A673 (cell line): ENCODE data around the gene PHTF2. TPM values are rescaled to one million over a fixed set of nuclear protein-coding genes. Genes with fewer than 3 reads are reported as not detected.

Source experiments
- BruUV-seq: library from RNA; stranded (reverse); fragments of 400-500 nt; replicated peaks from 2 replicates; lab custom pipeline; 2021; lab: Mats Ljungman, UMichigan
- CTCF ChIA-PET: fragments of 300-600 bp; sonication (Branson Sonifier 250); formaldehyde crosslinking; loops from one replicate; lab custom pipeline; 2022; ENCODE audit warnings: antibody characterized with exemption; lab: Charles Lee
- POLR2A ChIA-PET: fragments of 300-600 bp; sonication (Branson Sonifier 250); formaldehyde crosslinking; loops from one replicate; lab custom pipeline; 2022; ENCODE audit warnings: antibody characterized with exemption; ENCODE audit not compliant: low non-redundant PET; lab: Charles Lee
- DNase-seq: peaks from one replicate; pipeline ENCODE4 v3.0.0-alpha.2; 2015; ENCODE audit warnings: low spot score
- H3K27ac ChIP-seq: fragments of 200-600 bp; sonication (generic); 2 replicates; pipeline ENCODE4 v1.5.1; 2016; ENCODE audit warnings: mixed run types, low read depth, mild to moderate bottlenecking, mixed read lengths, antibody characterized with exemption, low read length; ENCODE audit not compliant: poor library complexity, severe bottlenecking
- H3K27me3 ChIP-seq: fragments of 200-600 bp; sonication (generic); replicated peaks from 2 replicates; pipeline ENCODE4 v1.6.1; 2017; ENCODE audit warnings: mixed run types, low read depth, mild to moderate bottlenecking, mixed read lengths, antibody characterized with exemption, low read length; ENCODE audit not compliant: insufficient read depth, poor library complexity
- H3K36me3 ChIP-seq: fragments of 200-600 bp; sonication (generic); 2 replicates; pipeline ENCODE4 v1.6.1; 2016; ENCODE audit warnings: mixed run types, mild to moderate bottlenecking, mixed read lengths, antibody characterized with exemption, low read length; ENCODE audit not compliant: insufficient read depth, poor library complexity, severe bottlenecking
- H3K4me1 ChIP-seq: fragments of 200-600 bp; sonication (generic); 2 replicates; pipeline ENCODE4 v1.6.1; 2017; ENCODE audit warnings: mixed run types, mild to moderate bottlenecking, mixed read lengths, antibody characterized with exemption, low read length; ENCODE audit not compliant: insufficient read depth, poor library complexity, severe bottlenecking
- H3K4me3 ChIP-seq: fragments of 200-600 bp; sonication (generic); 2 replicates; pipeline ENCODE4 v1.5.1; 2016; ENCODE audit warnings: low read depth, mixed run types, mild to moderate bottlenecking, mixed read lengths, low read length; ENCODE audit not compliant: poor library complexity, severe bottlenecking
- H3K9me3 ChIP-seq: fragments of 200-600 bp; sonication (generic); 2 replicates; pipeline ENCODE4 v1.6.1; 2016; ENCODE audit warnings: mixed run types, low read depth, mild to moderate bottlenecking, mixed read lengths, antibody characterized with exemption, low read length; ENCODE audit not compliant: poor library complexity, severe bottlenecking
- CTCF ChIP-seq: fragments of 300-800, 200-600 bp; sonication (generic); conservative IDR thresholded peaks from 2 replicates; pipeline ENCODE4 v1.5.1; 2017; ENCODE audit warnings: low read depth, mild to moderate bottlenecking, antibody characterized with exemption, low read length, moderate library complexity, mixed read lengths
- EZH2 ChIP-seq: fragments of 200-600 bp; sonication (generic); IDR thresholded peaks from 2 replicates; pipeline ENCODE4 v1.6.1; 2017; ENCODE audit warnings: borderline replicate concordance, low read depth, mild to moderate bottlenecking, mixed read lengths, antibody characterized with exemption, low read length; ENCODE audit not compliant: poor library complexity, severe bottlenecking
- intact Hi-C: fragments of 100-400 bp; cut with micrococcal nuclease; formaldehyde crosslinking; loops from one replicate; pipeline ENCODE4 v1.10.0; 2022; ENCODE audit not compliant: unreplicated experiment
- total RNA-seq: library from RNA; stranded (reverse); gene quantifications from 2 replicates; pipeline ENCODE4 v1.2.3, GENCODE V29; 2021

The PHTF2 gene
- total RNA-seq, 1 experiment from 2014 or later, result 36.6 TPM

- DNase-seq, result no peak
- intact Hi-C loops, result no loop called here
- no peaks in the 10 kb centered on the region for H3K4me1 ChIP-seq
- no peaks in the 10 kb centered on the region for H3K27me3 ChIP-seq
- BruUV-seq, result no TSS peak
- TF ChIP-seq EZH2, result no peak
- TF ChIP-seq CTCF, result no peak
- H3K36me3 ChIP-seq, result peaks cover 9% of the 10 kb centered on the region
- H3K9me3 ChIP-seq, result no peaks in the 10 kb centered on the region
- ChIA-PET POLR2A (no interaction called here), CTCF (no interaction called here)
- no peak overlapping the region for H3K4me3 ChIP-seq
- no peak overlapping the region for H3K27ac ChIP-seq
These were observed 28.3 kb upstream of the PHTF2 start for GRCh38 chr7:77770316-77770715.

GRCh38 chr7:77771901-77772300 lies 26.7 kb upstream of the PHTF2 start:
- TF ChIP-seq EZH2, result no peak
- intact Hi-C loops, result no loop called here
- H3K36me3 ChIP-seq, result peaks cover 22% of the 10 kb centered on the region
- H3K9me3 ChIP-seq, result no peaks in the 10 kb centered on the region
- H3K4me1 ChIP-seq, result no peaks in the 10 kb centered on the region
- BruUV-seq, result no TSS peak
- no peak overlapping the region for H3K27ac ChIP-seq
- DNase-seq, result no peak
- CTCF ChIA-PET, result no interaction called here
- no peak overlapping the region for H3K4me3 ChIP-seq
- POLR2A ChIA-PET, result no interaction called here
- H3K27me3 ChIP-seq, result no peaks in the 10 kb centered on the region

GRCh38 chr7:77778535-77778934 lies 20.0 kb upstream of the PHTF2 start:
- H3K4me3 ChIP-seq, result no peak overlapping the region
- no peaks in the 10 kb centered on the region for H3K27me3 ChIP-seq
- no peak for DNase-seq
- CTCF ChIA-PET, result no interaction called here
- TF ChIP-seq CTCF, result no peak
- intact Hi-C loops, result no loop called here
- no peak overlapping the region for H3K27ac ChIP-seq
- H3K9me3 ChIP-seq, result no peaks in the 10 kb centered on the region
- H3K4me1 ChIP-seq, result no peaks in the 10 kb centered on the region
- POLR2A ChIA-PET, result no interaction called here
- peaks cover 30% of the 10 kb centered on the region for H3K36me3 ChIP-seq
- BruUV-seq, result no TSS peak

GRCh38 chr7:77782383-77782782 lies 16.2 kb upstream of the PHTF2 start:
- no peak for DNase-seq
- H3K9me3 ChIP-seq, result peaks cover 8% of the 10 kb centered on the region
- no TSS peak for BruUV-seq
- H3K4me3 ChIP-seq, result no peak overlapping the region
- H3K36me3 ChIP-seq, result peaks cover 15% of the 10 kb centered on the region
- TF ChIP-seq CTCF, result no peak
- TF ChIP-seq EZH2, result no peak
- no peak overlapping the region for H3K27ac ChIP-seq
- CTCF ChIA-PET, result no interaction called here
- POLR2A ChIA-PET, result no interaction called here
- intact Hi-C loops, result no loop called here
- no peaks in the 10 kb centered on the region for H3K4me1 ChIP-seq
- H3K27me3 ChIP-seq, result no peaks in the 10 kb centered on the region
